ENCODE measurements around the gene MTUS2. TPM values are rescaled to one million over a fixed set of nuclear protein-coding genes. Genes with fewer than 3 reads are reported as not detected.

Gene MTUS2
- total and polyA plus RNA-seq, 2 donors (not counting 3 experiments of a cell fraction or from before 2014, with no cell fraction given), result not detected

GRCh38 chr13:29439601-29440388 lies 619.7 kb downstream of the MTUS2 start:
- Histone ChIP-seq H3K27ac (ENCODE audit: insufficient read depth, low read depth, low read length) (no peak overlapping the region), H3K4me1 (ENCODE audit: control insufficient read depth, extremely low read depth, insufficient read depth, low read length) (peaks cover 11% of the 10 kb centered on the region), H4K20me1 (replicated peaks; ENCODE audit: control insufficient read depth, extremely low read depth, insufficient read depth, low read length) (no peaks in the 10 kb centered on the region), H3K9me1 (replicated peaks; ENCODE audit: control insufficient read depth, extremely low read depth, insufficient read depth, low read length) (no peaks in the 10 kb centered on the region), H3K27me3 (ENCODE audit: control insufficient read depth in 2 of 2, insufficient read depth in 2 of 2, low read length in 2 of 2) (peaks cover 0 to 6% of the 10 kb centered on the region in 2 experiments), H3K4me3 (replicated peaks in 1 of 3; ENCODE audit: insufficient read depth in 1 of 3, low read depth in 1 of 3, low read length in 3 of 3) (no peak overlapping the region), H3K4me2 (ENCODE audit: insufficient read depth, low read length) (no peak overlapping the region), H3K9ac (replicated peaks; ENCODE audit: extremely low read depth, insufficient read depth, low read length) (no peak overlapping the region), H2AFZ (ENCODE audit: low read depth, low read length) (no peak overlapping the region), H3K79me2 (ENCODE audit: control insufficient read depth, insufficient read depth, low read length) (no peaks in the 10 kb centered on the region), H3K36me3 (ENCODE audit: control insufficient read depth in 2 of 2, extremely low read depth in 1 of 2, insufficient read depth in 2 of 2, low read length in 2 of 2) (no peaks in the 10 kb centered on the region), H3K9me3 (replicated peaks; ENCODE audit: control insufficient read depth, insufficient read depth, low read length) (no peaks in the 10 kb centered on the region)
- ChIA-PET CTCF (interaction anchor here (1.1 kb wide), 1 partner anchor 32 kb away, joined by 3 read pairs; no protein-coding TSS in a partner anchor), POLR2A (no interaction called here)
- DNase-seq (ENCODE audit: low read depth, low spot score), result no peak
- TF ChIP-seq CTCF (IDR thresholded peaks at IDR 0.05; ENCODE audit: extremely low read depth in 1 of 2, insufficient read depth in 1 of 2, low read depth in 1 of 2, low read length in 2 of 2) (no peak), EZH2 (IDR thresholded peaks at IDR 0.05; ENCODE audit: borderline replicate concordance, low read depth, low read length, severe bottlenecking) (no peak), JUN (IDR thresholded peaks at IDR 0.05; ENCODE audit: borderline replicate concordance, insufficient read depth, insufficient read length, low read depth) (no peak), MYC (IDR thresholded peaks at IDR 0.05; ENCODE audit: low read depth, low read length) (no peak), MAX (IDR thresholded peaks at IDR 0.05; ENCODE audit: insufficient read depth, insufficient read length) (no peak)
- BruUV-seq (replicated peaks), result no TSS peak
- dilution Hi-C loops (cut with MboI; ENCODE audit: extremely low pct_ligation_motif_present, low sequenced_read_pairs), result no loop called here
- FAIRE-seq, result no peak
- intact Hi-C loops (cut with micrococcal nuclease), result no loop called here
